ENCODE measurements around the gene PPFIA2. TPM values are rescaled to one million over a fixed set of nuclear protein-coding genes. Genes with fewer than 3 reads are reported as not detected.

PPFIA2 gene
- total and polyA plus RNA-seq, 9 of the 15 experiments (the other 6 are each of a cell fraction or from before 2014, with no cell fraction given): not detected

- no peak overlapping the region for H3K4me2 ChIP-seq (ENCODE audit: insufficient read depth, low read length)
- H2AFZ ChIP-seq (ENCODE audit: low read depth, low read length): no peak overlapping the region
- H3K4me3 ChIP-seq: no peak overlapping the region
- no peaks in the 10 kb centered on the region for H3K79me2 ChIP-seq (ENCODE audit: control insufficient read depth, insufficient read depth, low read length)
- no peaks in the 10 kb centered on the region for H3K27me3 ChIP-seq (ENCODE audit: control insufficient read depth in 2 of 2, insufficient read depth in 2 of 2, low read length in 2 of 2)
- DNase-seq (ENCODE audit: extremely low read depth in 1 of 4, low spot score in 3 of 4): no peak
- no peak overlapping the region for H3K27ac ChIP-seq (ENCODE audit: extremely low read depth, low read depth, low read length)
- ATAC-seq: no peak
- H3K9me3 ChIP-seq (replicated peaks; ENCODE audit: control insufficient read depth, insufficient read depth, low read depth, low read length): no peaks in the 10 kb centered on the region
- no peaks in the 10 kb centered on the region for H3K36me3 ChIP-seq (ENCODE audit: control insufficient read depth, insufficient read depth, low read length)
- ChIA-PET POLR2A (no interaction called here), CTCF (ENCODE audit: low intra/inter-chr PET ratio) (no interaction called here)
- no peak for FAIRE-seq
- intact Hi-C loops (cut with micrococcal nuclease) (no loop called here), in situ Hi-C loops (cut with MboI) (no loop called here)
- no peak overlapping the region for H3K9ac ChIP-seq (ENCODE audit: insufficient read depth in 1 of 2, low read depth in 2 of 2, low read length in 2 of 2)
- WGBS (ENCODE audit: insufficient coverage, low coverage, missing lambda C conversion rate): 0% methylated on average over 1 of the region's 1 CpG
- H3K9me1 ChIP-seq (ENCODE audit: control insufficient read depth, insufficient read depth, low read length): no peaks in the 10 kb centered on the region
- TF ChIP-seq ATF1 (CRISPR knock-in tag; IDR thresholded peaks at IDR 0.05): no peak
- TF ChIP-seq ATF1 (tag; IDR thresholded peaks at IDR 0.05): peak; percentile 9; the same call in 1 of the 2 replicates
- no peak for TF ChIP-seq ASH1L (IDR thresholded peaks at IDR 0.05; ENCODE audit: borderline replicate concordance, low read depth, partially characterized antibody)
- no peak for TF ChIP-seq RFX7 (CRISPR knock-in tag; IDR thresholded peaks at IDR 0.05)
- no peak for TF ChIP-seq MECOM (CRISPR knock-in tag; IDR thresholded peaks at IDR 0.05)
- TF ChIP-seq ARID3A (IDR thresholded peaks at IDR 0.05; ENCODE audit: borderline replicate concordance, low read depth, low read length): no peak
- no peak for TF ChIP-seq ZBTB8A (IDR thresholded peaks at IDR 0.05; ENCODE audit: partially characterized antibody)
- no peak for TF ChIP-seq GTF2B (IDR thresholded peaks at IDR 0.05; ENCODE audit: extremely low read depth, insufficient read length)
- no peak for TF ChIP-seq FIP1L1 (IDR thresholded peaks at IDR 0.05; ENCODE audit: low read depth, low read length, poor library complexity, severe bottlenecking)
- BruUV-seq (replicated peaks): no TSS peak
- H4K20me1 ChIP-seq (replicated peaks; ENCODE audit: control insufficient read depth, insufficient read depth, low read length): no peaks in the 10 kb centered on the region
- no peaks in the 10 kb centered on the region for H3K4me1 ChIP-seq (replicated peaks in 1 of 2; ENCODE audit: control insufficient read depth in 2 of 2, insufficient read depth in 2 of 2, low read length in 2 of 2)
Observed at GRCh38 chr12:81585787-81586186, 173.4 kb downstream of the PPFIA2 start.
